GM12878 (cell line): Measurements from ENCODE around the gene CDK5RAP1. TPM values are rescaled to one million over a fixed set of nuclear protein-coding genes. Genes with fewer than 3 reads are reported as not detected.

ENCODE experiments used
- ATAC-seq: fragments of 200-7000 bp; cut with Tn5 transposase; 3 replicates; pipeline ENCODE4 v1.9.1; 2020; ENCODE audit warnings: mild to moderate bottlenecking, moderate library complexity
- BruUV-seq: library from RNA; stranded (reverse); fragments of 400-500 nt; replicated peaks from 2 replicates; lab custom pipeline; 2021; lab: Mats Ljungman, UMichigan
- CTCF ChIA-PET: fragments of 300-600 bp; sonication (Branson Sonifier 250); formaldehyde crosslinking; extraction: SDS; loops from one replicate; lab custom pipeline; 2021; ENCODE audit warnings: inconsistent platforms; lab: Yijun Ruan, JAX
- POLR2A ChIA-PET: fragments of 350-600 bp; formaldehyde crosslinking; extraction: SDS; loops from one replicate; lab custom pipeline; 2021; ENCODE audit warnings: inconsistent platforms; lab: Charles Lee
- RAD21 ChIA-PET: fragments of 300-600 bp; sonication (Branson Sonifier 250); formaldehyde crosslinking; loops from one replicate; lab custom pipeline; 2023; ENCODE audit warnings: antibody characterized with exemption; ENCODE audit not compliant: unreplicated experiment; lab: Charles Lee
- SMC1A ChIA-PET: fragments of 300-600 bp; sonication (Branson Sonifier 250); formaldehyde crosslinking; loops from one replicate; lab custom pipeline; 2023; ENCODE audit not compliant: unreplicated experiment, uncharacterized antibody; lab: Charles Lee
- DNase-seq: peaks from one replicate; pipeline ENCODE4 v3.0.0-alpha.2; 2011; ENCODE audit warnings: low read depth, low spot score
- FAIRE-seq: peaks from 3 replicates; lab custom pipeline; 2011; peaks lifted over from hg19 to GRCh38; lab: Jason Lieb, UNC
- H2AFZ ChIP-seq: 2 replicates; pipeline ENCODE4 v1.6.0; 2011; ENCODE audit warnings: low read depth, low read length, control low read depth; ENCODE audit not compliant: control insufficient read depth
- H3K27ac ChIP-seq: 2 replicates; pipeline ENCODE4 v1.5.1; 2011; ENCODE audit warnings: control low read depth; ENCODE audit not compliant: control insufficient read depth, insufficient read depth
- H3K27me3 ChIP-seq, 2 experiments: replicated peaks in 1 of 2; 2 replicates each; pipeline versions ENCODE4 v1.6.0 to v1.6.1; 2011; ENCODE audit warnings: low read length in 1 of 2; ENCODE audit not compliant: control insufficient read depth in 2 of 2, insufficient read depth in 2 of 2
- H3K36me3 ChIP-seq, 2 experiments: 2 replicates each; pipeline ENCODE4 v1.5.1; 2011; ENCODE audit warnings: low read length in 1 of 2; ENCODE audit not compliant: control insufficient read depth in 2 of 2, insufficient read depth in 2 of 2
- H3K4me1 ChIP-seq: 2 replicates; pipeline ENCODE4 v1.6.1; 2011; ENCODE audit warnings: mild to moderate bottlenecking, low read length, moderate library complexity, mixed read lengths; ENCODE audit not compliant: control insufficient read depth, insufficient read depth
- H3K4me2 ChIP-seq: 2 replicates; pipeline ENCODE4 v1.6.0; 2011; ENCODE audit warnings: control low read depth; ENCODE audit not compliant: control insufficient read depth, insufficient read depth
- H3K4me3 ChIP-seq: fragments of 200-600 bp; sonication (generic); 2 replicates; pipeline ENCODE4 v1.5.1; 2016
- H3K79me2 ChIP-seq: 2 replicates; pipeline ENCODE4 v1.6.0; 2011; ENCODE audit warnings: low read length; ENCODE audit not compliant: control insufficient read depth, insufficient read depth
- H3K9ac ChIP-seq: 2 replicates; pipeline ENCODE4 v1.8.0; 2011; ENCODE audit warnings: low read length, control low read depth, mixed read lengths; ENCODE audit not compliant: control insufficient read depth, insufficient read depth
- H3K9me3 ChIP-seq: replicated peaks from 3 replicates; pipeline ENCODE4 v1.5.1; 2011; ENCODE audit warnings: mild to moderate bottlenecking, low read length; ENCODE audit not compliant: control insufficient read depth, insufficient read depth
- H4K20me1 ChIP-seq: 2 replicates; pipeline ENCODE4 v1.6.0; 2011; ENCODE audit not compliant: control insufficient read depth, insufficient read depth
- ATF3 ChIP-seq: IDR thresholded peaks from 2 replicates; pipeline ENCODE4 v1.6.1; 2011; ENCODE audit warnings: low read depth, mild to moderate bottlenecking, low read length, moderate library complexity, borderline replicate concordance; ENCODE audit errors: extremely low read depth
- CREB1 ChIP-seq: IDR thresholded peaks from 2 replicates; pipeline ENCODE4 v1.6.1; 2012; ENCODE audit warnings: low read depth, mild to moderate bottlenecking, inconsistent platforms
- EGR1 ChIP-seq, 2 experiments: IDR thresholded peaks; 1 replicate in 1 of 2; 2 replicates in 1 of 2; pipeline ENCODE4 v1.6.1; 2011 to 2012; ENCODE audit warnings: low read depth in 2 of 2, low read length in 2 of 2, borderline replicate concordance in 1 of 2, mild to moderate bottlenecking in 1 of 2, moderate library complexity in 1 of 2
- KAT2A ChIP-seq: conservative IDR thresholded peaks from 2 replicates; pipeline ENCODE4 v1.6.1; 2011; ENCODE audit warnings: low read depth, low read length; ENCODE audit not compliant: control insufficient read depth
- KDM1A ChIP-seq: fragments of 200-600 bp; sonication (generic); IDR thresholded peaks from 2 replicates; pipeline ENCODE4 v1.6.1; 2016; ENCODE audit warnings: borderline replicate concordance
- MYC ChIP-seq: IDR thresholded peaks from 2 replicates; pipeline ENCODE4 v1.6.1; 2011; ENCODE audit warnings: mild to moderate bottlenecking, low read length, moderate library complexity, inconsistent platforms; ENCODE audit not compliant: insufficient read depth, insufficient replicate concordance, insufficient read length, severe bottlenecking
- NFYB ChIP-seq: IDR thresholded peaks from 2 replicates; pipeline ENCODE4 v1.6.1; 2011; ENCODE audit warnings: low read depth, mild to moderate bottlenecking, low read length, improper control_type of control experiment, moderate library complexity; ENCODE audit not compliant: insufficient read depth
- RUNX3 ChIP-seq: IDR thresholded peaks from 2 replicates; pipeline ENCODE4 v1.6.1; 2012; ENCODE audit warnings: low read length, inconsistent platforms
- WRNIP1 ChIP-seq: IDR thresholded peaks from 2 replicates; pipeline ENCODE4 v1.6.1; 2011; ENCODE audit warnings: low read depth, low read length, improper control_type of control experiment, borderline replicate concordance
- ZBED1 ChIP-seq: IDR thresholded peaks from 2 replicates; pipeline ENCODE4 v1.6.1; 2016; ENCODE audit warnings: borderline replicate concordance
- ZNF24 ChIP-seq: fragments of 450-650 bp; IDR thresholded peaks from 2 replicates; pipeline ENCODE4 v1.6.1; 2017; ENCODE audit warnings: antibody characterized with exemption, mild to moderate bottlenecking
- WGBS: methylation state at CpG from one replicate; pipeline ENCODE4 v1.1.6; 2016; ENCODE audit warnings: low lambda C conversion rate; ENCODE audit not compliant: insufficient replicate concordance, insufficient coverage; ENCODE audit errors: missing lambda C conversion rate; 5-methylcytosine and 5-hydroxymethylcytosine counted together
- in situ Hi-C: fragments of 300-500 bp; cut with MboI; formaldehyde crosslinking; loops from 9 replicates; pipeline ENCODE4 v1.14.3; 2018; ENCODE audit warnings: mixed read lengths
- intact Hi-C: fragments of 100-400 bp; cut with micrococcal nuclease; formaldehyde crosslinking; loops from one replicate; pipeline ENCODE4 v1.14.2; 2022; ENCODE audit not compliant: unreplicated experiment
- polyA plus RNA-seq, 11 experiments: library from polyadenylated mRNA; depleted of rRNA in 4 of 11; unstranded in 6 of 11; stranded (reverse) in 5 of 11; fragments of >200 nt; fragmentation: Nextera tagmentation in 4 of 11; fragmentation: Illumina TruSeq in 1 of 11; extraction: Ambion mirVana in 4 of 11; extraction: Trizol in 1 of 11; gene quantifications; 1 replicate in 1 of 11; 2 replicates in 10 of 11; pipeline versions ENCODE4 v1.2.1 to v1.2.3, GENCODE V29; 2011 to 2016; ENCODE audit warnings: inconsistent platforms in 2 of 11, missing spikeins in 2 of 11, low read depth in 1 of 11
- total RNA-seq, 4 experiments: library from RNA; depleted of rRNA in 3 of 4; stranded (reverse); fragments of >200 nt in 3 of 4; fragmentation: Illumina TruSeq in 1 of 4; extraction: Trizol in 1 of 4; gene quantifications; 2 replicates each; pipeline versions ENCODE4 v1.2.1 to v1.2.3, GENCODE V29; 2013 to 2021
- TF ChIP-seq, protein P1 (sequence below): fragments of 450-650 bp; formaldehyde crosslinking; IDR thresholded peaks from 2 replicates; pipeline ENCODE4 v1.4.0; 2022; ENCODE audit warnings: mild to moderate bottlenecking, moderate library complexity
- TF ChIP-seq, protein P2 (sequence below): fragments of 450-650 bp; IDR thresholded peaks from 2 replicates; pipeline ENCODE4 v1.6.1; 2017; ENCODE audit warnings: low read depth, mild to moderate bottlenecking, moderate library complexity

CDK5RAP1 gene
- total and polyA plus RNA-seq, 10 of the 15 experiments (the other 5 are each of a cell fraction or from before 2014, with no cell fraction given): 30.4 to 67.6 (median 38.8) TPM

DNA sequence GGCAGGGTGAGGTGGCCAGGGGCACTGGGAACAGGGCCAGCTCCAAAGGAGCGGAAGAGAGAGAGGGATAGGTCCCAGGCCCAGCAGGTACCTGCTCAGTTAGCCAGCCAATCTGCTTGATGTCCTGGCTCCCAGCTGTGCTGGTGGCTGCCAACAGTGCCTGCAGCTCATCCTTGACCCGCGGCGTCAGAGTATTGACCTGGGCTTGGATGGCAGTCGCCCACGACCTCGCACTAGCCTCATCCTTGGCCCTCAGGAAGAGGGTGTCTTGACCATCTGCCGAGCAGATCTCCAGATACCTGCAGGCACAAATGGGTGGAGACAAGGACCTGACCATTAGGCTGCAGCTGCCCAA lies 11.1 kb upstream of the CDK5RAP1 start:
- TF ChIP-seq, protein P1, sequence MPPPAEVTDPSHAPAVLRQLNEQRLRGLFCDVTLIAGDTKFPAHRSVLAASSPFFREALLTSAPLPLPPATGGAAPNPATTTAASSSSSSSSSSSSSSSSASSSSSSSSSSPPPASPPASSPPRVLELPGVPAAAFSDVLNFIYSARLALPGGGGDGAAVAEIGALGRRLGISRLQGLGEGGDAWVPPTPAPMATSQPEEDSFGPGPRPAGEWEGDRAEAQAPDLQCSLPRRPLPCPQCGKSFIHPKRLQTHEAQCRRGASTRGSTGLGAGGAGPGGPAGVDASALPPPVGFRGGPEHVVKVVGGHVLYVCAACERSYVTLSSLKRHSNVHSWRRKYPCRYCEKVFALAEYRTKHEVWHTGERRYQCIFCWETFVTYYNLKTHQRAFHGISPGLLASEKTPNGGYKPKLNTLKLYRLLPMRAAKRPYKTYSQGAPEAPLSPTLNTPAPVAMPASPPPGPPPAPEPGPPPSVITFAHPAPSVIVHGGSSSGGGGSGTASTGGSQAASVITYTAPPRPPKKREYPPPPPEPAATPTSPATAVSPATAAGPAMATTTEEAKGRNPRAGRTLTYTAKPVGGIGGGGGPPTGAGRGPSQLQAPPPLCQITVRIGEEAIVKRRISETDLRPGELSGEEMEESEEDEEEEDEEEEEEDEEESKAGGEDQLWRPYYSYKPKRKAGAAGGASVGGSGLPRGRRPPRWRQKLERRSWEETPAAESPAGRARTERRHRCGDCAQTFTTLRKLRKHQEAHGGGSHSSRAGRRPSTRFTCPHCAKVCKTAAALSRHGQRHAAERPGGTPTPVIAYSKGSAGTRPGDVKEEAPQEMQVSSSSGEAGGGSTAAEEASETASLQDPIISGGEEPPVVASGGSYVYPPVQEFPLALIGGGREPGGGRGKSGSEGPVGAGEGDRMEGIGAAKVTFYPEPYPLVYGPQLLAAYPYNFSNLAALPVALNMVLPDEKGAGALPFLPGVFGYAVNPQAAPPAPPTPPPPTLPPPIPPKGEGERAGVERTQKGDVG (CRISPR knock-in tag): no peak
- no peak for TF ChIP-seq KDM1A
- TF ChIP-seq WRNIP1: no peak
- TF ChIP-seq MYC: no peak
- TF ChIP-seq, protein P2, sequence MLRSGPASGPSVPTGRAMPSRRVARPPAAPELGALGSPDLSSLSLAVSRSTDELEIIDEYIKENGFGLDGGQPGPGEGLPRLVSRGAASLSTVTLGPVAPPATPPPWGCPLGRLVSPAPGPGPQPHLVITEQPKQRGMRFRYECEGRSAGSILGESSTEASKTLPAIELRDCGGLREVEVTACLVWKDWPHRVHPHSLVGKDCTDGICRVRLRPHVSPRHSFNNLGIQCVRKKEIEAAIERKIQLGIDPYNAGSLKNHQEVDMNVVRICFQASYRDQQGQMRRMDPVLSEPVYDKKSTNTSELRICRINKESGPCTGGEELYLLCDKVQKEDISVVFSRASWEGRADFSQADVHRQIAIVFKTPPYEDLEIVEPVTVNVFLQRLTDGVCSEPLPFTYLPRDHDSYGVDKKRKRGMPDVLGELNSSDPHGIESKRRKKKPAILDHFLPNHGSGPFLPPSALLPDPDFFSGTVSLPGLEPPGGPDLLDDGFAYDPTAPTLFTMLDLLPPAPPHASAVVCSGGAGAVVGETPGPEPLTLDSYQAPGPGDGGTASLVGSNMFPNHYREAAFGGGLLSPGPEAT: no peak
- no peak for TF ChIP-seq ATF3
- no peak for TF ChIP-seq KAT2A
- TF ChIP-seq ZNF24: no peak
- TF ChIP-seq NFYB: no peak
- no peak for TF ChIP-seq ZBED1
- TF ChIP-seq RUNX3: no peak
- TF ChIP-seq EGR1 (IDR thresholded peaks at IDR 0.05; ENCODE audit: borderline replicate concordance in 1 of 2, low read depth in 2 of 2, low read length in 2 of 2): no peak
- TF ChIP-seq CREB1: no peak
- TF ChIP-seq, all 136 proteins: peak for 0
- FAIRE-seq (no peak), DNase-seq (no peak), ATAC-seq (no peak)
- no peak overlapping the region for H3K9ac ChIP-seq
- H3K4me3 ChIP-seq: no peak overlapping the region
- H3K27me3 ChIP-seq: no peaks in the 10 kb centered on the region
- H3K9me3 ChIP-seq: no peaks in the 10 kb centered on the region
- H3K79me2 ChIP-seq: no peaks in the 10 kb centered on the region
- ChIA-PET RAD21 (no interaction called here), CTCF (interaction anchor here (0.9 kb wide), 1 partner anchor 11 kb away, joined by 3 read pairs; the partner anchor contains the start of gene CDK5RAP1), SMC1A (no interaction called here), POLR2A (no interaction called here)
- H3K4me2 ChIP-seq: no peak overlapping the region
- BruUV-seq: no TSS peak
- no peaks in the 10 kb centered on the region for H4K20me1 ChIP-seq
- peaks cover 9% of the 10 kb centered on the region for H3K4me1 ChIP-seq
- no peak overlapping the region for H3K27ac ChIP-seq
- in situ Hi-C loops: no loop called here
- no peak overlapping the region for H2AFZ ChIP-seq
- 99% methylated on average over 8 of the region's 8 CpGs for WGBS
- no peaks in the 10 kb centered on the region; a peak in 1 of 4 replicates for H3K36me3 ChIP-seq
- intact Hi-C loops: no loop called here
